Dermis microvascular lymphatic vessel endothelial cell (primary cell): Measurements from ENCODE around the gene CEP135. TPM values are rescaled to one million over a fixed set of nuclear protein-coding genes. Genes with fewer than 3 reads are reported as not detected.
"Not testable (repeated sequence)": the region's sequence is repeated elsewhere in the genome, so short reads cannot be mapped to it uniquely, and the experiment has no call there.

Experiments
- DNase-seq, 2 donors: peaks; one replicate each; pipeline versions ENCODE4 v3.0.0 to v3.0.0-alpha.2; 2010; ENCODE audit warnings: low read depth in 2 of 2
- total RNA-seq: library from RNA; depleted of rRNA; stranded (reverse); fragments of >200 nt; gene quantifications from 2 replicates; pipeline ENCODE4 v1.2.1, GENCODE V29; 2014

The CEP135 gene, protein sequence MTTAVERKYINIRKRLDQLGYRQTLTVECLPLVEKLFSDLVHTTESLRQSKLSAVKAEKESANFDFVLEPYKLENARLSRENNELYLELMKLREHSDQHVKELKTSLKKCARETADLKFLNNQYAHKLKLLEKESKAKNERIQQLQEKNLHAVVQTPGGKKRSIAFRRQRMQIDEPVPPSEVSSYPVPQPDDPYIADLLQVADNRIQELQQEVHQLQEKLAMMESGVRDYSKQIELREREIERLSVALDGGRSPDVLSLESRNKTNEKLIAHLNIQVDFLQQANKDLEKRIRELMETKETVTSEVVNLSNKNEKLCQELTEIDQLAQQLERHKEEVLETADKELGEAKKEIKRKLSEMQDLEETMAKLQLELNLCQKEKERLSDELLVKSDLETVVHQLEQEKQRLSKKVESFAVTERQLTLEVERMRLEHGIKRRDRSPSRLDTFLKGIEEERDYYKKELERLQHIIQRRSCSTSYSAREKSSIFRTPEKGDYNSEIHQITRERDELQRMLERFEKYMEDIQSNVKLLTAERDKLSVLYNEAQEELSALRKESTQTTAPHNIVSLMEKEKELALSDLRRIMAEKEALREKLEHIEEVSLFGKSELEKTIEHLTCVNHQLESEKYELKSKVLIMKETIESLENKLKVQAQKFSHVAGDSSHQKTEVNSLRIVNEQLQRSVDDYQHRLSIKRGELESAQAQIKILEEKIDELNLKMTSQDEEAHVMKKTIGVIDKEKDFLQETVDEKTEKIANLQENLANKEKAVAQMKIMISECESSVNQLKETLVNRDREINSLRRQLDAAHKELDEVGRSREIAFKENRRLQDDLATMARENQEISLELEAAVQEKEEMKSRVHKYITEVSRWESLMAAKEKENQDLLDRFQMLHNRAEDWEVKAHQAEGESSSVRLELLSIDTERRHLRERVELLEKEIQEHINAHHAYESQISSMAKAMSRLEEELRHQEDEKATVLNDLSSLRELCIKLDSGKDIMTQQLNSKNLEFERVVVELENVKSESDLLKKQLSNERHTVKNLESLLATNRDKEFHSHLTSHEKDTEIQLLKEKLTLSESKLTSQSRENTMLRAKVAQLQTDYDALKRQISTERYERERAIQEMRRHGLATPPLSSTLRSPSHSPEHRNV
- total RNA-seq = 5.8 and 6.2 TPM in 2 replicates

DNA sequence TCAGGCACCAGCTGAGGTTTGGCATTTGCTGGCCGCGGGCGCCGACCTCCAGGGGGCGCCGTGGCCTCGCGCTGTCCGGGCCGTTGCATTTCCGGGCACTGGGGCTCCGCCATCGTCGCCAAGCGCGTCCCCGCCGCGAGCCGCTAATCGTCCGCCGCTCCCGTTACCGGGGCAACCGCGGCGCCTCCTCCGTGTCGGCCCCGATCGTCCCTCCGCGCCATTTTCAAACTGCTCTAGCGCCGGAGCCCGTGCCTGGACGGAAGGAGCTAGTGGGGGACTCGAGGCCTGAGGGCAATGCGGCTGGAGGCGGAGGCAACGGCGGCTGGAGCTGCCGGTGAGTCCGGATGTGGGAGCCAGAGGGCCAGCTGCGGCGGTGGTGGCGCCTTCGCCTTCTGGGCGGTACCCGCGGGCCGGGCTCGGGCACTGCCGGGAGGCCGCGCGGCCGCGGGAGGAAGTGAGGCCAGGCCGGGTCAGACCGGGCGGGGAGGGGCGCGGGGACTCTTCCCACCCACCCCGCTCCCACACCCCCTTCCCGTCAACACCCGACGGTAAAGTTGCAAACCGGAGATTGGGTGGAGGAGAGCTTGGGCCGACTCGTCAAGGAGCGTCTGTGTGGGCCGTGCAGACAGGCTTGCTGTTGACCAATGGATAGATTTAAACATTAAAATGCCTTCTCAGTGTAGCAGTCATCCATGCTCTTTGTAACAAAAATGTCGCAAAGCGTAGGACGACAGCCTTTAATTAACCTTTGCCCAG is at the start of gene CEP135:
Gene CEP135 (plus strand): TSS at position 220 of the 756 bp plus-strand sequence. CDS start 3,186 bp downstream, outside the sequence.
- peak; percentile 82 to 94 for DNase-seq

DNA sequence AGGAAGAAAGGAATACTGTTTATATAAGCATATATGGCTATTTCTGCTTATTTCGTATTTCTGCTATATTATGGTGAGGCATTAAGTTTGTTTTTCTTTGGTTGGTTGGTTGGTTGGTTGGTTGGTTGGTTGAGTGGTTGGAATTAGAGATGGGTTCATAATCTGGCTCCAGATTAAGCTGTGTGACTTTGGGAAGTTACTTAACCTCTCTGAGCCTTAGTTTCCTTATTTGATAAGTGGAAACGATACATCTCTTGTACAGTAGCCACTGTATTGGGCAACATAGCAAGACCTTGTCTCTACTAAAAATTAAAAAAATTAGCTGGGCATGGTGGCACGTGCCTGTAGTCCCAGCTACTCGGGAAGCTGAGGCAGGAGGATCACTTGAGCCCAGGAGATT is 46.1 kb upstream of the CEP135 start:
- DNase-seq = no peak

DNA sequence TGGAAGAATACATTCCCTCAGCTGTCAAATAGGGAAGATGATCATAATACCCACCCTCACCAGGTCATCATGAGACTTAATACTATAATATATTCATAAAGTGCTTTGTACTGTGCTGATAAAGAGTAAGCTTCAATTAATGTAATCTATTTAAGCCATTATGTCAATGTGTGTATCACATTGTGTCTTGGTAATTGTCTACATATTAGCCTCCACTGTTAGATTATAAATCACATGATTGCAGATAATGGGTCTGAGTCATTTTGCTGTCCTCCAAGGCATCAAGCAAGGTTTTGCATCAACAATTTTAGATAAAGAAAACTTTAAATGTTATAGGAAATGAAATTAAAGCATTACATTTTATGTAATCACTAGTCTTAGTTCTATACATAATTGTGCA is 45.2 kb upstream of the CEP135 start:
- no peak for DNase-seq

DNA sequence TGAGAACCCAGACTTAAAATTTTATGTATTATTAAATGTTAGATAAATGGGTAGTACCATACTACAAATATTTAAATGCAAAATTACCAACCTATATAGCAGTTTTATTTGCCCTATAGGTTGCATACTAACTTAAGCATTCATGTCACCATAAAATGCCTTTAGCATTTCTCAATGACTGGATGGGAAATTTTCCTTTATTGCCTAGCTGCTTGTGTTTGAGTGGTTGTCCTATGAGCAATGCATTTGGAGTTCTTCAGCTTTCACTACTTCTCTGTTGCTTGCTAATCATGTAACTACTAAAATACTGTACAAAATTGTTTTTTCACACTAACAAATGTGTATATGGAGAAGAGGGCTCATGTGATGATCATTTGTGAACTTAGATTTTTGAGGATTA is 44.2 kb upstream of the CEP135 start:
- DNase-seq = no peak

DNA sequence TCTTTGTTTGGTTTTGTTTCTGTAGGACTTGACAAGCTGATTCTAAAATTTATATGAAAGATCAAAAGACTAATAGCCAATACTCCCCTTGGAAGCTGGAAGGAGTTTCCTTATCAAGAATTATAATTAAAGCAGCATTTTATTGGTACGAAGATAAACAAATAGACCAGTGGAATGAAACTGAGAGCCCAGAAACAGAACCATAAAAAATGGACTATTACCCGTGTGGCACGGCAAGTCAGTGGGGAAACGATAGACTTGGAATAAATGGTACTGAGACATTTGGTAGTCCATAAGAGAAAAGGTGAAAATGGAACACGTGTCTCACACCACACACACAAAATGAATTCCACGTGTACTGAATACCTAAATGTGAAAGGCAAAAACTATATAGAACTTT is 42.4 kb upstream of the CEP135 start:
- DNase-seq = no peak

DNA sequence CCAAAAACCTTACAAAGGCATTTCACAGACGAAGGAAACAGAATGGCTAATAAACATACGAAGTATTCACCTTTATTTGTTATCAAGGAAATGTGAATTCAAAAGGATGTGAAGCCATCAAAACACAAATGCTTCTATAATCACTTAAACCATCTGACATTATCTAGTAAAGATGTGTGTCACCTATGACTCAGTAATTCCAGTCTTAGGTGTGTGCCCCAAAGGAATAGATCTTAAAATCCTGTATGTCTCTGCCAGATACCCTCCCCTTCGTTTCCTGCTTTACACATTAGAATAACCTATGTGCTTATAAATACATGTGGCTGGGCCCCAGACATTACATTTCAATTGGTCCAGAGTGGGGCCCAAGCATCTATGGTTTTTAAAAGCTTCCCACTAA is 41.8 kb upstream of the CEP135 start:
- DNase-seq = peak in 1 of 2 donors; percentile 68

DNA sequence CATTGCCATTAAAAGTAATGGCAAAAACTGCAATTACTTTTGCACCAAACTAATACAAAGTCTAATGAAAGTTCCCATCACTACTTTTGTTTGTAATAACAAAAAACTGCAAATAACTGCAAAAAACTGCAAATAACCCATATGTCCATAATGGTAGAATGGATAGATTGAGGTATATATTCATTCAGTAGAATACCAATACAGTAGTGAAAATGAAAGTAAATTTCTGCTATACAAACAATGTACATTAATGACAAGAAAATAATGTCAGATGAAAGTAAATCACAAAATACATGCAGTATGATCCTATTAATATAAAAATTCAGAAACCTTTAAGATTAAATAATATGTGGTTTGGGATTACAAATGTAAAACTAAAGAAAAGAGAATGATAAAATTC is 41.3 kb upstream of the CEP135 start:
- DNase-seq = no peak

DNA sequence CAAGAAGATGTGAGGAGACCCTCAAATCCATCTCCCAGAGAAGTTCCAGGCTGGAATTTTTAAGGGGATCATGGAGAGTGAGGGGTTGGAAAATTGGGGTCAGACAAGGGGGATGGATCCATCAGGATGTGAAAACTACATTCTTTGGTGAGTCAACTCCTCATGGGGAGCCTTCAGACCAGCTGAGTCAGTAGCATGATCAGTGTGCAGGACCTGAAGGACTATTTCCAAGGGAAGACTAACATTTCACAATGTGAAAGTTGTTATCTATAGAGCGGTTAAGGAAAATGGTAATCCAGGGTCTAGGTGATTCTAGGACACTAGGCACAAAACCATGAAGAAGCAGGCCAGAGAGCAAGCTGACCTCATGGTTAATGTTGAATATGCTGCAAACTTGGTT is 38.6 kb upstream of the CEP135 start:
- DNase-seq = no peak

DNA sequence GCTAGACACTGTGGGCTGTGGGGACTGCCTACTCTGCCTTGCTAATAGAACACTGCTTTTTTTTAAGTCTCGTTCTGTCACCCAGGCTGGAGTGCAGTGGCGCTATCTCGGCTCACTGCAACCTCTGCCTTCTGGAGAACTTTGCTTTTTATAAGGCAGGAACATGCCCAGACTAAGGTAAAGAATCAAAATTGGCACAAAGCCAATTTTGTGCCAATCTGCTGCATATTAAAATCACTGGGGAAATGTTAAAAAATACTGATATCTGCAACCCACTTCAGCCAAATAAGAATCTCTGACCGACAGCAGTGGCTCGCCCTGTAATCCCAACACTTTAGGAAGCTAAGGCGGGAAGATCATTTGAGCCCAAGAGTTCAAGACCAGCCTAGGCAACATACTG is 36.5 kb upstream of the CEP135 start:
- no peak for DNase-seq

DNA sequence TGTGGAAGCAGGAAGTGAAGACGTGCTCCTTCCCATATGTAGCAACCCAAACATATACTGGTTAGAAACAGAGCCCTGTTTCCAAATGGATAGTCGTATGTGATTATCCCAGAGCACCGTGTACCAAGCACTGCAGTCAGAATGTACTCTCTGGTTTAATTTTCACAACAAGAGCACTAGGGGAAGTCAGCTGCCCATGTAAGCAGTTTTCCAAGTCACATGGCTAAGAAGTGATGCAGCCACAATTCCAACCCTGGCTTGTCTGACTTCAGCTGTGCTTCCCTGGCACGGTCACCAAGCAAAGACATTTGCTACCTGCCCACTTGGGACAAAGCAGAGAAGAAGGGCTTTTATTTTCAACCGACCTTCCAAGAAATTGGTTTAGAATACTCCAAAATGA is 28.2 kb upstream of the CEP135 start:
- DNase-seq = no peak

DNA sequence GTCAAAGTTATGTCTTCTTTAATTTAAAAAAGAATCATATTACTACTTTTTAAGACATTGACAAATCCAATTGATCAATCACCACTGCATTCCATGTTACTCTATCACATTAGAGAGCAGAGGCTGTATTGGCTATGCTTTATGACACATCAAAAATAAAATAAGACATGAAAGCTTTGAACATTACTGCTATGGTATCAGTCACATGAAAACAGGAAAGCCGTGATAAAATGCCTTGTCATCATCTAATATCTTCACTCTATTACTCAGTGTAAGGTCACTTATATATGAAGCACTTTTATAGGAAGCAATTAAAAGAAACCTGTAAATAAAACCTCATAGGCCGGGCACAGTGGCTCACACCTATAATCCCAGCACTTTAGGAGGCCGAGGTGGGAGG is 27.7 kb upstream of the CEP135 start:
- DNase-seq = peak; percentile 17 to 49

DNA sequence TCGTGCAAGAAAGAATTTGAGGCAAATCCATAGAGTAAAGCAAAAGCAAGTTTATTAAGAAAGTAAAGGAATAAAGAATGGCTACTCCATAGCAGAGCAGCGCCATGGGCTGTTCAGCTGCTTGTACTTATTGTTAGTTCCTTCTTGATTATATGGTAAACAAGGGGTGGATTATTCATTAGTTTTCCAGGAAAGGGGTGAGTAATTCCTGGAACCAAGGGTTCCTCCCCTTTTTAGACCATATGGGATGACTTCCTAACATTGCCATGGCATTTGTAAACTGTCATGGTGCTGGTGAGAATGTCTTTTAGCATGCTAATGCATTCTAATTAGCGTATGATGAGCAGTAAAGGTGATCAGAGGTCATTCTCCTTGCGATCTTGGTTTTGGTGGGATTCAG is 23.5 kb upstream of the CEP135 start:
- DNase-seq = no peak

DNA sequence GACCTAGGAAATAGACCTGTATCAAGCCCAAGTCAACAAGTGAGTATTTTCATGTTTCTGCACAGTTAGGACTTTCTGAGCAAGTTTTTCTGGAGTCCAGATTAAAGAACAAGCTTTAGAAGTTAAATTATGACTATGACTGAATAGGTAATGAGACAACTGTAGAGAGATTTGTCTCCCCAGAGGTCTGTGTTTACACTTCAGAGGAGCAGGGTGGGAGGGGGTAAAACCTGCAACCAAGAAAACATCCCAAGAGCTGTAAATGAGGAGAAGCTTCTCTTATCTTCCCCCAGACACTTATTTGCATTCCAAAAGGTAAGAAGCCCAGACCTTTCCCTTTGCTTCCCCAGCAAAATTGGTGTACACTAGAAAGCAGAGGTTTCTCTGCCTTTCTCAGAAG is 22.1 kb upstream of the CEP135 start:
- no peak for DNase-seq

DNA sequence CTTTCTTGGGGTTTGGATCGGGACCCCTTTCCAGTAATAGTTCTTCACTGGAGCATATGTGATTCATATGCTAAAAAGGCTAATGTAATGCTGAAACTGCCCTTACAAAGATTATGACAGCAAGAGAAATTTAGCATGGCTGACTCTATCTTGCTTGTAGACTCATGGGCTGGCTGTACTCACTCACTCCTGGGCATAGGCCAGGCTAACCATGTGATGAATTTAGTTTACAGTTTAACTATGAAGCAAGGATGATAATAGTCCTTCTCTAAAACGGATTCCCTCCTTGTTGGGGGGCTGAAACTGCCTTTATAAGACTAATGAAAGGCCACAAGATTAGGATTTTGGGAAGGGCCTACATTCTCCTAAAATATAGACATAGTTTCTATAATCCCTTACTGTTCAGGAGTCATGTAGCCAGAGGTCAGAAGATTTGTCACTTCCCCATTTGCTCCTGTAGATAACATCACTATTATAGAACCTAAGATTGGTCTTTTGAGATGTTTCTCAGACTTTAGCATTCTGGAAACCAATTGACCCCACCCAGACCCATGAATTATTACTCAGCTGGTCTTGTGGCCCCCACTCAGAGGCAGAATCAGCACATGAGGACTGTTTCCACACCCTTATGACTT is 20.8 kb upstream of the CEP135 start:
- no peak for DNase-seq

DNA sequence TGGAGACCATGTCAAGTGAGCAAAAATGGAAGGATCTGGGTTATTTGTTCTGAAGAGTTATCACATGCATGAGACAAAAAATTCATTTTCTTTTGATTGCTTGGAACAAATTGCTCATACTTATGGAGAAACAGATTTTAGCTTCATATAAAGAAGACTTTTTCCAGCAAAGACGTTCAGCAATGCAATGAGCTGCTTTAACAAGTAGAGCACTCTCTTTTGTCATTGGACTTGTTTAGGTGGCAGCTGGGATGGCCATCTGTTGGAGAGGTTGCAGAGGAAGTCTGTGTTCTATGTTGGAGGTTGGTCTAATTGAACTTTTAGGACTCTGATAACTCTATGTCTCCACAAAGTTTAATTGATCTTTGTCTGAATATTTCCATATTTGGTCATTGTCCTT is 19.9 kb upstream of the CEP135 start:
- DNase-seq = no peak

DNA sequence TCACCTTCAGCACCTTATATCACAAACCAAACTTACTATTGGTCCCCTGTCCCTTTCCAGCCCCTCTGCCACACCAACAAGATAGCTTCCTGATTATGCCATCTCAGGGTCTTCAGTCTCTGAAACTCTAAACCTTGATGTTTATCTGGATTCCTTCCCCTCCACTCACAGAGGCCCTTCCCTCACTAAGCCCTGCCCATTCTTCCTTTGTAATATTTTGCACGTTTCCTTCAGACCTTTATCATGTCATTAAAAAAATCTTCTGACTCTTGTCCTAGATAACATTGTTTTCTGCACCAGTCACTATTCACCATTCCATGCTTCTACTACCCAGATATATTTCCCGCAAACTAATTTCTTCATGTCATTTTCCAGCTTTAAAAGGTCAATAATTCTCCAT is 17.7 kb upstream of the CEP135 start:
- DNase-seq = no peak

DNA sequence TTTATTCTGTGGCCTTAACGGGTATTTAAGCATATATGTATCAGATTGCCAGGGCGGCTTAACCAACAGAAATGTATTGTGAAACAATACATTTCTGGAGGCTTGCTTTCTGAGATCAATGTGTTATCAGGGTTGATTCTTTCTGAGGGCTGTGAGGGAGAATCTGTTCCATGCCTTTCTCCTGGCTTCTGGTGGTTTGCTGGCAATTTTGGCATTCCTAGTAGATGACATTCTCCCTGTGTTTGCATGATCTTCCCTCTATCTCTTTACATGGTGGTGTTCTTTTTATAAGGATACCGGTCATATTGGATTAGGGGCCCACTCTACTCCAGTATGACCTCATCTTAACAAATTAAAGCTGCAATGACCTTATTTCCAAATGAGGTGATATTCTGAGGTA is 16.9 kb upstream of the CEP135 start:
- DNase-seq = no peak

DNA sequence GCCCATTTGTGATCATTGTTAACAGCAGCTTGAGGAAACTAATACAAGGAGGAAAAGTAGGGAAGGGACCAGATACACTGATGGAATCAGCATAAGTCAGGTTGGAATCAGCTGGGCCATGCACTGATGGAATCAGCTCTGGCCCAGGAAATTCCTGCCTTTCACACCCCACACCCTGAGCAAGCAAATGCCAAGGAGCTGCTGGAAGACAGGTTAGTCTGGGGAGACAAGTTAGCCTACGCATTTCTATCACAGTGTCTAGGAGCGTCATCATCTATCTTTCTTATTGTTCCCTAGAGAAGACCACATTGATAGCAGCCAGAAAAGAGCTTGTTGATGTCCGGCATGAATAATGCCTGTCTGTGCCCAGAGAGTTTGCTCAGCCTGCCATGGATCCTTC is 16.2 kb upstream of the CEP135 start:
- no peak for DNase-seq

DNA sequence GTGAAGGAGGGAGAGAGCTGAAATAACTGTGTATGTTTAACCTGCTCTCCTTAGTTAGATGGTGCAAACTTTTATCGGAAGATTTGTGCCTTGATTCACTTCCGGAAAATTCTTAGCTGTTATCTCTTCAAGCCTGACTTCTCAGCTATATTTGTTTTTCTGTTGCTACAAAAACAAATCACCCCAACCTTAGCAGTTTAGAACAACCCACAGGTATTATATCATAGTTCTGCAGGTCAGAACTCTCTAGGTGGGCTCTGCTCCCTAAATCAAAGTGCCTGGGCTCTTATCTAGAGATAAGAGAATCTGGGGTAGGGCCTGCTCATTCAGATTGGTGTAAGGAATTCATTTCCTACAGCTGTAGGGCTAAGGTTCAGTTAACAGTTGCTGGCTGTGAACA is 15.1 kb upstream of the CEP135 start:
- no peak for DNase-seq

DNA sequence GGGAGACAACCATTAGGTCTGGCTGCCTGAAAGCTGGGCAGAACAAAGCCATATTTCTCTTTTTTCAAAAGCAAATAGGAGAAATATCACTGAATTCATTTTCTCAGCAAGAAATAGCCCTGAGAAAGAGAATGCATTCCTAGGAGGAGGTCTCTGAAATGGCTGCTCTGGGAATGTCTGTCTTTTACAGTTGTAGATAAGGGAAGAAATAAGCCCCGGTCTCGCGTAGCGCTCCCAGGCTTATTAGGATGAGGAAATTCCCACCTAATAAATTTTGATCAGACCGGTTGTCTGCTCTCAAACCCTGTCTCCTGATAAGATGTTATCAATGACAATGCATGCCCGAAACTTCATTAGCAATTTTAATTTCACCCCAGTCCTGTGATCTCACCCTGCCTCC is 12.8 kb upstream of the CEP135 start:
- not testable (repeated sequence) for DNase-seq

DNA sequence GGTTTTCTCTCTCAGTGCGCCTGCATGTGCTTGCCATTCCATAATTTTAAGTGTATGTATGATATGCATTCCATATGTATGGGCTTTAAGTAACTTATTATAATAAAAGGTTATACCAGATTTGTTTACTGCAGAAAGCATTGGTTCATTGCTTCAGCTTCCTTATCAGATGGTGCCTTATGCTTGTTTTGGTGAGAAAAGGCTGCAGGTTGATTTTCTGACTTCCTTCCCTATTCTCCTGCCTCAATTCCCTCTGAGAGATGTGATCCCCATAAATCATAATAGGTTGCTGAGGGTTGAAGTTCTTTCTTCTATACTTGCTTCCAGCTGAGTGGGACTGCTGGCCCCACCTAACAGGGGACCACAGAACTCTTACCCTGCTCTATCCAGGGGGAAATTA is 10.3 kb upstream of the CEP135 start:
- no peak for DNase-seq
